Renal cortical epithelial cell (primary cell): ENCODE measurements around the gene PLXNA4. TPM values are rescaled to one million over a fixed set of nuclear protein-coding genes. Genes with fewer than 3 reads are reported as not detected.

Experiments used
- DNase-seq: peaks from one replicate; pipeline ENCODE4 v3.0.0-alpha.2; 2011; ENCODE audit warnings: low read depth
- total RNA-seq: library from RNA; depleted of rRNA; stranded (reverse); fragments of >200 nt; gene quantifications from 2 replicates; pipeline ENCODE4 v1.2.3, GENCODE V29; 2014

Gene PLXNA4
- total RNA-seq, 1 donor from 2014 or later = 0.05 TPM

DNA sequence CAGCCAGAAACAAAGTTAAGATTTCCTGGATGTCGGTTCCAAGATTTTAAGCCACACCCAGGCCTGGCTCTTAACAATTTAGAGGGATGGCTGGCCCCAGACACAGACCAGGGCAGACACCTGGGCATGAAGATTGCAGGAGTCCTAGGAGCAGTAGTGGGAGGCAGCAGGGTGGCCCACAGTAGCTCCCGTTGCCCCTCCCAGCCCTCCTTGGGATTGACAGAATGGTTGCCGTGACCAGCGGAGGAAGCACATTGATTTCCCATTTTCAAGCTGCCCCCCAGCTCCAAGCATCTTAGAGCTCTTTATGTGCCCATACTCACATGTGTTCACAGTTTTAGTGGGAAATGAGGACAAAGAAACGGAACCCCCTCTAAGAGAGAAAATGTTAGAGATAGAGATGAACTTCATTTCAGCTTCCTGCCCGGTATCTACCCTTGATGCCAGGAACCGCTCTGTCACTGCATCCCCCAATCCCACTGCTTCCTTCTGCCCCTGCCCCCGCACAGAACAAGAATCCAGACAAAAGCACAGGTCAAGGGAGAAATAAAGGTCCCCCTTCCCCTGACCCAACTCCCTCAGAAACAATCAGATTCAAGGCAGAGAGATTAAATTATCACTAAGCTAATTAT lies 101.1 kb downstream of the PLXNA4 start:
- DNase-seq = no peak

DNA sequence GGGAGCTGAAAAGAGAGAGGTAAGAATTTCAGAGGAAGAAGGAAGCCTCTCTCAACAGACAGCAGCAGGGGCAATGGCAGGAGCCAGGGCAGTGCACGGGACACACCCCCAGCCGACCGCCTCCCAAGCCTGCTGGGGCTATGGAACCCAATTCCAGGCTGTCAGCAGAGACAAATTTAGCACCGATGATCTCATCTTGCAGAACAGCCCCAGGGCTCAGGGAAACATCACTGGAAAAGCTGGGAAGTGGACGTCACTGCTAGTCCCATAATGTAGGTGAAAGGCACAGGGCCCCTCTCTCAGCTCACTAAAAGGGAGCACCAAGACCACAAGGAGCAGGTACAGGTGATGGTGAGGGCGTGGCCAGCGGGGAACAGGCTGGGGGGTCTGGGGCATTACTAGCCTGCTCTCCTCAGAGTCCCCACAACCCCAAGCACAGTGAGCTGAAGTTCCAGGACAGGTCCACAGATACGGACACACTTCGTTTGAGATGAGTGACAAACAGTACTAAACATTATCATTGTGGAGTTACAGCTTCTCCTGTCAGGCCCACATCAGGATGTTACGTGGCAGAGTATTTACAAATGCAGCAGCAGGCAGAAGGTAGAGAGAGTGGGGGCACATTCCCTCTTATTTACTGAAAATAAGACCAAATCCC lies 103.7 kb downstream of the PLXNA4 start:
- no peak for DNase-seq

DNA sequence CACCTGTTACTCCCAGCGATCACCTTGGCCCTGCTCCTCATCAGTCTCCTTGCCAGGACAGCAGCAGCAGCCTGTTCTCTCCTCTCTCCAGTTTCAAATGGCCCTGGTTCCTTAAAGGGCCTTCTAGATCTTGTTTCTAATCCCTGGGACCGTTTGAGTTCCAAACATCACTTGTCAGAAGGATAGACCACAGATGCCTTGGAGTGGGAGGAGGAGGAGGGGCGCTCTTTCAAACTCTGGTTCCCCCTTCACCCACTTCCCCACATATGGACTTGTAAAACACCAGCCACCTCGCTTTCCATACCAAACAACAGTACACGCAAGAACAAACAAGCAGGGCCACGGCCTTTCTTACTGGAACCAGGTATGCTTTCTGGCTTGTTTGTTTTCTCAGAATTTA lies 104.8 kb downstream of the PLXNA4 start:
- DNase-seq = no peak

DNA sequence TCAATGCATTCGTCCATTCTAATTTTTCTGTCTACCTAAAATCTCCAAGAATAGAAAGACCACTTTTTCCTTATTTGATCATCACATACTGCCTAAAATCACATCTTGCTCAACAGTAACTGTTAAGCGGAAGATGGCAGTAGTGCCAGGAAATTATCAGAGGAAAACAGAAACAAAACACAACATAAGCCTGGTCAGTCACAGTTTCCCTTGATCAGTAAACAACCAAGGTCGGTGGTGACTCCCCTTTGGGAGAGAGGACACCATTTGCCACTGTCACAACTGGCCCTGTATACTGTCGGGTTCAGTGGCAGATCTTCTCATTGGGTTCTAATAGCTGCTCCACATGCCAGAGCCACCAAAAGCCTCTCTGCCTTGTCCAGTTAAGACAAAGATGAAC lies 106.6 kb downstream of the PLXNA4 start:
- DNase-seq = no peak

DNA sequence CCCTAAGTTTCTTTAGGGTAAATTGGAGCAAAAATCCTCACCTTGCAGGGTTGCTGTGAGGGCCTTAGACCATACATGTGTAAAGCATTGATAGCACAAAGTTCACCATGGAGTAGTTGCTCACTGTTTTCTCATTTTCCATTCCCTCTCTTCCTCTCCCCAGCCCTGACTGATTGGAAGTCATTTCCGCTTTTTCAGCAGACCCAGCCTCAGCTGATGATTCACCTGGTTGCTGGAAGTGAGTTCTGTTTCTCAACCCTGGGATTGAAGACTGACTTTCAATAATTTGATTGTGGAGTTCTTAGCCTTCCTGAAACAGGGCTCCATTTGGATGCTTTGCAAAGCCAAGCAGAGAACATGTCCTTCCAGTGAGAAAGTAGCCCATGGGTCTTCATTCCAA lies 107.0 kb downstream of the PLXNA4 start:
- DNase-seq = no peak

DNA sequence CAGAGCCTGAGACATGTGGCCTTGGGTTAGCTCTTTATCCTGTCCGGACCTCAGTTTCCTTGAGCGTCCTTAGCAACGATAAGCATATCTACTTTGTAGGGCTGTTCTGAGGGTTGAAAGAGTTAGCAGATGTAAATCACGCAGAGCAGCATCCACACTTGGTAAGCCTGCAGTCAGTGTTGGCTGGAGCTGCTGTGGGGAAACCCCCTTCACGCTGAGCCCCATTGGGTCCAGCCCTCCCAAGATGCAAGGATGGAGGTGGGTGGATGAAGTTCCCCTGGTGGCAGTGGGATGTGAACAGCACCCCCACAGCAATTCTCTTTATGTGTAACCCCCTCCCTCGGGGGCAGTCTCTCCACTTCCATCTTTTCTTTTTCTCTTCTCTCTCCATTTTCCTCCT lies 109.9 kb downstream of the PLXNA4 start:
- no peak for DNase-seq

DNA sequence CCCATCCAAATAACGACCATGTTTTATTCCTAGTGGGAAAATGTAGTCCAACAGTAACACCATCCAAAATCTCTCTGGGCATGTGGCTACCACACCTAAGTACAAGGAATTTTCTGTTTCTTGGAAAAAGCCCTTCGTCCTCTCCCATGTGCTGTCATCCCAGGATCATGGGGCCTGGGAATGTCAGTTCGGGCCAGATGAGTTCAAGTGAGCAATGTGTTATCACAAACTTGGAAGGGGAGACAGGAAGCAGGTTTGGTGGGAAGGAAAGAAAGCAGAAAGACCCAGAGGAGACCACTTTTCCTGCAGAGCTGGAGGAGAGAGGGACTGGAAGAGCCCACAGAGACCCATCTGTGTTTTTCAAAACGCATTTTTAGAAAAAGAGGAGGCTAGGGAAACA lies 110.8 kb downstream of the PLXNA4 start:
- no peak for DNase-seq

DNA sequence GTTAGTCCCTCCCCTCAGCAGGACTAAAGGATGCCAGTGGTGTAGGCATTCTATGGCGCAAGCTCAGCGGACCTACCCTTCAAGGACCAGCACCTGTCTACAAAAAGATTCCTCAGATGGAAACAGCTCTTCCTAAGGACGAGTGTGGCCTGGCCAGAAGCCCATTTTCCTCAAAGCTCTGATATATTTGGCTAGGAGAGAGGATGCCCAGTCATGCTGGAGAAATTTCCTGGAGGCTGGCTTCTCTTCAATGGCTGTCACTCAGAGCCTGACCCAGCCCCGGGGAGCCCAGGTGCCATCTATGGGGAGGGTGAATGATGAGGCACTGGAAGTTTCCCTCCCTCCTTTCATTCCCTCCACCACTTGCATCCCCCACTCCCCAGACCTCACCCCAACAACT lies 111.5 kb downstream of the PLXNA4 start:
- no peak for DNase-seq

DNA sequence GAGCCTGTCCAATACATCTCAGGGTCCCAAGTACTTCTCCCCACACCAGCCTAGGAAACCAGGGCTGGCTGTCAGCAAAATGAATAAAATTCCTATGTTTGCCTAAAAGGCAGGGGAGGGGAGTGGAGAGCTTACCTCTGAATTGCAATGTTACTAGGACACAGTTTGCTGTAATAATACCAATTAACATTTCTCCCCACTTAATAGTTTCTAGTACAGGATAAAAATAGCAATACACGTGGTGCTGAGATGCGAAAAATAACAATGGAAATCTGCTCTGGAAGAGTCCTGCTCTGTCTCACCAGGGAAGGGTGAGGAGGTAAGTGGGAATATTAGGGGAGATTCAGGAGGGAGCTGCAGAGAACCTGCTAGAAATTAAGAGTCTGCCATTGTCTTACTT lies 112.3 kb downstream of the PLXNA4 start:
- DNase-seq = no peak

DNA sequence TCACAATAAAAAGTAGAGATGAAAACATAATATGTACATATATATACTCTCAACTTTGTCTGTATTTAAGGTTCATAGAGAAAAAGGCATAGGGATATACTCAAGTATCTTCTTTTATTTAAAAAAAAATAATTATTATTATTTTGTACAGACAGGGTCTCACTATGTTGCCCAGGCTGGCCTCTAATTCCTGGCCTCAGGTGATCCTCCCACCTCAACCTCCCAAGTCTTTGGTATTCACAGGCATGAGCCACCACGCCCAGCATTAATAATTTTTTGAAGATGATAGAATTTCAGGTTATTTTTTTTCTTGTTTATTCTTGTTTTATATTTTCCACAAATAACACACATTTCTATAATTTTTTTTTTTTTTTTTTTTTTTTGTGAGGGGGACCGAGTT lies 113.8 kb downstream of the PLXNA4 start:
- no peak for DNase-seq

DNA sequence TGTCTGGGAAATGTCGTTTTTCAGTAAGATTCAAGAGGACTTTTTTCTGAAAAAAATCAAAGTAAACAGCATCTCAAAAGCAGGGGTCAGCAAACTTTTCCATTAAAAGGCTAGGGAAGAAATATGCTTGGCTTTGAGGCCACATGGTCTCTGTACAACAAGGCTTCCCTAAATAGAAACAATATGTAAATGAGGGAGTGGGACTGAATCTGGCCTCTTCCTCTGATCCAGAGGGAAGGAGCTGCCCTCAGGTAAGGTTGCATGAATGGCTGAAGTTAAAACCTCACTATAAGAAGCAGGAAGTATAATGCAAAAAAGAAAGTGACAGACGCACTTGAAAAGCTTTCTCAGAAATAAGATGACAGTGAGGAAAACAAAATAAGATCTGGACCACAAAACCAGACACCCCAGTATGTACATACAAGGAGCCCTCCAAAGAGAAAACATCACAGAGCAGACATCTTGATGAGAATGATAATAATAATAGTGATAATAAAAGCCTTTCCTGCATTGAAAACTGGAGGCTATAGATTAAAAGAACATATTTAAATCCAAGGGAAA lies 115.2 kb downstream of the PLXNA4 start:
- DNase-seq = no peak

DNA sequence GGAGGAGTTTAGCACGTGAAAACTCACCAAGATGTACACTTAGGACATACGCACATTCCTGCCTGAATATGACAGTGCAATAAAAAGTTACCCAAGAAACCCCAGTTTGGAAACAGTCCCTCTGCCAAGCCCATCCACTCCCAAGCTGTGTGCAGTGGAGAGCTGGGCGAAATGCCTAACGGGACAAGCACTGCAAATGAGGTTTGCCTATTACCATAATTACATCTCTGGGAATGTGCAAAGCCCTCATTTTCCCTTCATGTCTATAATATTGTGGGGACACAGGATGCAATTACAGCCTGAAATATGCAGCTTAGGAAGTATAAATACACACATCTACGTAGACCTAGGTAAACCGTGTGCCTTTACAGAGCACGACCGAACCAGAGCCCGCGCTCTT lies 117.5 kb downstream of the PLXNA4 start:
- DNase-seq = no peak

DNA sequence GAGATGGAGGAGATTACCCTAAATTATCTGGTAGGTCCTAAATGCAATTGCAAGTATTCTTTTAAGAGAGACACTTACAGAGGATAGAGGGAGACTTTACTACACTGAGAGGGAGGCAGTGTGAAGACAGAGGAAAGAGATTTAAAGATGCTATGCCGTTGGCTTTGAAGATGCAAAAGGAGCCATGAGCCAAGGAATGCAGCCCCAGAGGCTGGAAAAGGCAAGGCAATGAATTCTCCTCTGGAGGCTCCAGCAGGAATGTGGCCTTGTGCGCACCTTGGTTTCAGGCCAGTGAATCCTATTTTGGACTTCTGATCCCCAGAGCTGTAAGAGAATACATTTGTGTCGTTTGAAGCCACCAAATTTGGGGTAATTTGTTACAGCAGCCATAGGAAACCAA lies 118.6 kb downstream of the PLXNA4 start:
- no peak for DNase-seq

DNA sequence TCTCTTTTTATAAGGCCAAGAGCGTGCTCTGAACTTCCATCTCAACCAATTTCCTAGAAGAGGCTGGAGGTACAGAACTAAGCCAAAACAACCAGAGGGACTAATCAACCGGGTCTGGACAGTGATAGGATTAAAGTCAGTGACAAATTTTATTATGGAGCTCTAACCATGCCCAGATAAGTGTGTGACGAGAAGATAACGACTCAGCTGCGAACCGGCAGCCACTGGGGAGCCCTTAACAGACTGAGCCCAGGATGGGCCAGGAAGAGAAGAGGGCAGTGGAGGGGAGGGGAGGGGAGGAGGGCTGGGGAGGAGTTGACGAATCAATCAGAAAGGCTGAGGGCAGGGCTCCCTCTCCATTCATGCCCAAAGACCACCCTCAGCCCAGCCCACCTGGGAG lies 119.9 kb downstream of the PLXNA4 start:
- DNase-seq = no peak

DNA sequence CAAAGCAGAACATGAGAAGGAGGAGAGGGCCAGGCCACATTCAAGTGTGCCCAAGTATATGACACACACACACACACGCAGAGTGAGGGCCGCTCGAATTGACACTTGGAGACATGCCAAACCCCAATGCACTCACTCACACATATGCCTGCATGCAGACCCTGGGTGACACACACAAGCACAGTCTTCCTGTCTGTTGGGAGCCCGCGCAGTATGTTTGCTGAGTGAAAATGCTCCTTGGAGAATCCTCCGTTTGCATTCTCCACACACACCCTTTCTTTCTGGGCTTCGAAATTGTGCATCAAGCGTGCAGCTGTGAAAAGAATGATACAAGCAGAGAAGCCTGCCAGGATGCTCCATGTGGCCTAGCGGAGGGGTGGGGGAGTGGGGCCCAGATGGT lies 120.9 kb downstream of the PLXNA4 start:
- DNase-seq = no peak

DNA sequence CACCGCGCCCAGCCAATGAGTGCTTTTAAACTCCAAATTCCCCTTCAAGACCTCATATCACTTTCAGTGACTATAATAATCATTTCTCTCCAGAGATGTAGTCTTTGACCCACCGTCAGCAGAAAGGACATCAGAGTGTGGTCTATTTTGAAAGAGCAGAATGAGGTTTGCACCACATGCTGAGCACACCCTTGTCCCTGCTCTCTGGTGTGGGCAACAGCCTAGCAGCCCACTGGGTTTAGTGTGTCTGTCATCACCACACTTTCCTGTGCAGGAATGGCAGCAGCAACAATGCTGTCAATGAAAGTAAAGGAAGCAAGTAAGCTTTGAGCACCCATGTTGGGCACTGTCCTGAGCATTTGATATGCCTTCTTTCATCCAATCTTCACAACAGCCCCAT lies 122.4 kb downstream of the PLXNA4 start:
- DNase-seq = no peak

DNA sequence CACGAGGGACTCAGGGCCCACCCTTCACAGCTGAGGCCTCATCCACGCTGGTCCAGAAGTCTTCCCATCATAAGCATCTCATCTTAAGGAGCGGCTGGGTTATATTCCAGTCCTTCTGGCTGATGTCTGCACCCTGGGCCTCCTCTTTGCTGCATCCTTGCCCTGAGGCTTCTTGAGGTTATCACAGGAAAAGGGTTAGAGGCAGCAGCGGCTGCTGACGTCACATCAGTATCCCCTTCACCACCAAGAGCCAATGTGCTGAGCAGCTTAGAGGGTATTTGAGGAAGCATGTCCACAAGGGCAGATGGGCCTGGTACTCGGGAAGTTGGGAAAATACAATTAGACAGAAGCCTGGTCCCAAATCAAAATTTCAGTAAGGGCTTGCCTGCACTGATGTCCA lies 125.1 kb downstream of the PLXNA4 start:
- DNase-seq = no peak

DNA sequence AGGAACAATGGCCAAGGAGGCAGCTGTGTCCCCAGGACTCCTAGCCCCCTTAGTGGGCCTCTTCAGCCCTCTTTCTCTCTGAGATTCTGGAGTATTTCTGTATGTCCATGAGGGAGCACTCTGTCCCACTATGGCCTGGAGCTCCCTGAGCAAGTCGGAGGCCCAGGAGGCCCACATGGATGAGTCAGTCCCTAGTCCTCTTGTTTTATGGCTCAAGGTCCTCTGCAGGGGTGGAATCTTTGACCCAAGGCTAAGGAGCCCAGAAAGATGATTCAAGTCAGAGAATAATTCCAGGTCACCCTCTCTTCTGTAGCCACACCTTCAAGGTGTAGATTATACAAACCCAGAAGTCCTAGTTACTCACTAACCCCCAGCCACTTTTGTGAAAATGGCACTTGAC lies 125.6 kb downstream of the PLXNA4 start:
- DNase-seq = no peak

DNA sequence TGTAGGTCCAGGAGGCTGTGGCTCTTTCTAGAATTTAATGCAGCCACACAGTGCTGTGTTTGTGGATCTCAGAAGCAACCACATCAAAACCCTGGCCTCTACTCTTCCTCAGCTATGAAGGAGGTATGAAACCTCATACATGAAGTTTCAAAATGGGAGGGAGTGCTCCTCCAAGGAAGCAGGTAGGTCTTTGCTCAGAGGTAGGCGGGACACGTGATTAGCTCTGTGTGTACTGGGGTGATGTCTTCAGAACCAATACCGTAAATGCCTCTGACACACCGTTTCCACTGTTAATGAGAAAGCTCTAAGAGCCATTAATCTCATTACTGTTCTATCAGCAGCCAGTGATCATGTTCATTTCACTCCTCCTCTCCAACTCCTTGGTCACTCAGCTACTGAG lies 126.1 kb downstream of the PLXNA4 start:
- no peak for DNase-seq

DNA sequence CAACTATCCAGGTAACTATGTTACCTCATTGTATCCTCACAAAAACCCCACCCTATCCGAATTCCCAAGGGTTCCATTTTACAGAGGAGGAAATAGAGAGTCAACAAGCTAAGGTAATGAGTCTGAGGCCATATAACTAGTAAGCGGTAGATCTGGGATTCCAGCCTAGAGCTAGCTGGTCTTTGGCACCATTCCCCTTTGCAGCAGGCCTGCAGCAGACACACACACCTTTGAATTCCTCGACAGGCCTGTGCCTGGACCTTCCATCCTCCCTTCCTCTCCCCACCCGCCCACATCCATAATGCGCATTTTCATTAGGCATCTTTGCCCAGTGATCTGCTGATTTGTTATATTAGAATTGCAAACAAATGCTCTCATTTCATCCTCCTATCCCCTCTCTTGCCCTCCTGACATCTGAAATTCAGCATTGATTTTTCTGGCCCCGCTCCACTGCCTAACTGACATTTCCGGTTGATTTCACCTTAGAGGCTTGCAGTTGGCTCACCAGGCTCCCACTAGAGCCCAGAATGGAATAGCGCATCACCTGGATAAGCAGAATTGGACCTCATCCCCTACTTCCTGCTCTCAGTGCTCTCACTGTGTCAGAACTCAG lies 129.5 kb downstream of the PLXNA4 start:
- no peak for DNase-seq

DNA sequence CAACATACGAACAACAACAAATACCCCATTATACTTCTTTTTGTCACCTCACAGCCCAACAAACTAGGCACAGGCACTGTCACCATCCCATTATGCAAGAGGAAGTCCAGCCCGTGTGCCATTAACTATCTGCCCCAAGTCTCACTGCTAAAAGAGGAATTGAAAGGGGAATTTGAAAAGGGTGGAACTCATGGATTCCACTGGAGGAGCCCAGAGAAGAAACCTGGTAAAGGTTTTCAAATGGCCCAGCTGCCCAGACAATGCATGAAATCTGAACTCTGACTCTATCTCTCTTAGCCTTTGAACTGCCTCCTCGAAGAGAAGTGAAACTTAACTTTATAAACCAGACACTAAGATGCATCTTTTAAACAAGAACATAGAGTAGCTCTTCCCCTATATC lies 130.0 kb downstream of the PLXNA4 start:
- no peak for DNase-seq

DNA sequence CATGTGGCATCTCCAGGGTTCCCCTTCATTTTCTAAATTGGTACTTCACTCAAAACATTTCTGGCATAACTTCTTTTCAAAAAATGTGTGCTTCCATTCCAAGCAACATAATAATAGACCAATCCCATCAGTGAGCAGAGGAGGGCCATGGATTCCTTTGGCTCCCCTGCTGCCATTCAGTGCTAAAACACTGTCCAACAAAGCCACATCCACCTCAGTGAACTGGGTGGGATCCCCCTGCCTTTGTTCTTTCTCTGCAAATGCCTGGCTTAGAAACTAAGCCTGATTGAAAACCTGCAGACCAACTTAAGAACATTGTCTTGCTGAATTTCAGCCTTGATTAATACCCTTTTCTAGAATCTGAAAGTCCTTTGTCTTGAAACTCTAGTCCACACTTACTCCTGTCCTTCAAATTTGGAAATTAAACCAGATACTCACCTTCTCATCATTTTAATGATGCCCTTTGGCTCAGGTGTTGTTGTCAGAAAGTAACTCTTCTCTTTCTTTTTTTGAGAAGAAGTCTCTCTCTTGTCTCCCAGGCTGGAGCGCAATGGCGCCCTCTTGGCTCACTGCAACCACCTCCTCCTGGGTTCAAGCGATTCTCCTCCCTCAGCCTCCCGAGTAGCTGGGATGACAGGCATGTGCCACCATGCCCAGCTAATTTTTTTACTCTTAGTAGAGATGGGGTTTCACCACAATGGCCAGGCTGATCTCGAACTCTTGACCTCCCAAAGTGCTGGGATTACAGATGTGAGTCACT lies 132.3 kb downstream of the PLXNA4 start:
- DNase-seq = no peak

DNA sequence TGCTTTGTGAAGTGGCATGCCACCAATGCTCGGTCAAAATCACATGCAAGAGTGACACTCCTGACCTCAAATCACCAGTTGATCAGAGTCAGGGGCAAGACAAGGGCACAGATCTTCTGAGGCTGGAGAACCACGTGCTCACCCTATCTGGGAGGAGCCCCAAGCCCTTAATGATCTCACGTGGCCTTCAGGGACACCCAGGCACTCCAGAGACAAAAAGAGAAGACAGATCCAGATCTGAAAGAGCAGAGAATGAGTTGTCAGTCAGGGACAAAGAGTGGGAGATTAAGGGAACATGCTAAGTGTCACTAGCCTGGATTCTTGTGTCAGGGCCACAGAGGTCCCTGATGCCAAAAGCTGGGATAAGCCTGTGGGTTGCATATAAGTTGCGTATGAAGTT lies 134.3 kb downstream of the PLXNA4 start:
- DNase-seq = no peak
